Omental fat pad (tissue), 4 donors: ENCODE data around the gene PDE1C. TPM values are rescaled to one million over a fixed set of nuclear protein-coding genes. Genes with fewer than 3 reads are reported as not detected.

Experiments used
- ATAC-seq: fragments of 150-250 bp; one replicate; pipeline ENCODE4 v1.9.1; 2016; ENCODE audit warnings: mild to moderate bottlenecking, moderate library complexity; ENCODE audit not compliant: low FRiP score
- DNase-seq: peaks from one replicate; pipeline ENCODE4 v3.0.0-alpha.2; 2019; ENCODE audit warnings: low spot score
- total RNA-seq, 4 donors: library from RNA; depleted of rRNA; stranded (reverse); fragments of >200 nt; gene quantifications; one replicate each; pipeline ENCODE4 v1.1.0, GENCODE V29; 2016
- TF ChIP-seq, protein P1 (sequence below), 3 donors: fragments of 450-650 bp; IDR thresholded peaks; one replicate each; pipeline ENCODE4 v1.5.1; 2016 to 2017; ENCODE audit warnings: antibody characterized with exemption in 3 of 3, mild to moderate bottlenecking in 3 of 3, moderate library complexity in 2 of 3

The PDE1C gene
- total RNA-seq, 4 donors from 2014 or later = 2.6 to 20.6 (median 4.3) TPM

DNA sequence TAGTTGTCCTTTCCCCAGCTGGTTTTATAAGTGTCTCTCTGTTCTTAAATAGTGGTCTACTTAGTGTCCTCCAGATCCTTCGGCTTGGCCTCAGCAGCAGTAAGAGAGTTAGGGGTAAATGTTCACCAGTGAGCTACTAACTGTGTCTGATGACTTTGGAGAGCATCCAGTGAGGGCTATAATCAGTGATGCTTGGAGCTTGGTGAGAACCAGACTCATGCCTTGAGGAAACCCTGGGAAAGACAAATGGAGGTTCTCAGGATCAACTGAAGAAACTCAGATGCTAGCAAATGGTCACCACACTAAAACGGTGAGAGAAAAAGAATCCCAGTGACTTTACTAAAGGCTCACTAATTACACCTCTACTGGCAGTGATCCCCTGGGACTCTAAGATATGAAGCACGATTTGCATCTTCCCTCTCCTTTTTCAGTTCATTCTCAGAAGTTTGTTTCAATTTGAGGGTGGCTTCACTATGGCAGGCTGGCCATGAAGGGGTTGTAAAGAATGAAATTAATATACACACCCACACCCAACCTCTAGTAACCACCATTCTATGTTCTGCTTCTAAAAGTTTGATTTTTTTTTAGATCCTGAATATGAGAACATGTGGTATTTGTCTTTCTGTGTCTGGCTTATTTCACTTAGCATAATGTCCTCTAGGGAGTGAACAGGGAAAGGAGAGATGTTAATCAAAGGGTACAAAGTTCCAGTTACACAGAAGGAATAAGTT is 177.9 kb downstream of the PDE1C start:
- no peak for ATAC-seq
- TF ChIP-seq, protein P1, sequence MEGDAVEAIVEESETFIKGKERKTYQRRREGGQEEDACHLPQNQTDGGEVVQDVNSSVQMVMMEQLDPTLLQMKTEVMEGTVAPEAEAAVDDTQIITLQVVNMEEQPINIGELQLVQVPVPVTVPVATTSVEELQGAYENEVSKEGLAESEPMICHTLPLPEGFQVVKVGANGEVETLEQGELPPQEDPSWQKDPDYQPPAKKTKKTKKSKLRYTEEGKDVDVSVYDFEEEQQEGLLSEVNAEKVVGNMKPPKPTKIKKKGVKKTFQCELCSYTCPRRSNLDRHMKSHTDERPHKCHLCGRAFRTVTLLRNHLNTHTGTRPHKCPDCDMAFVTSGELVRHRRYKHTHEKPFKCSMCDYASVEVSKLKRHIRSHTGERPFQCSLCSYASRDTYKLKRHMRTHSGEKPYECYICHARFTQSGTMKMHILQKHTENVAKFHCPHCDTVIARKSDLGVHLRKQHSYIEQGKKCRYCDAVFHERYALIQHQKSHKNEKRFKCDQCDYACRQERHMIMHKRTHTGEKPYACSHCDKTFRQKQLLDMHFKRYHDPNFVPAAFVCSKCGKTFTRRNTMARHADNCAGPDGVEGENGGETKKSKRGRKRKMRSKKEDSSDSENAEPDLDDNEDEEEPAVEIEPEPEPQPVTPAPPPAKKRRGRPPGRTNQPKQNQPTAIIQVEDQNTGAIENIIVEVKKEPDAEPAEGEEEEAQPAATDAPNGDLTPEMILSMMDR (IDR thresholded peaks at IDR 0.05) = no peak
- no peak for DNase-seq

GRCh38 chr7:31890766-31891165 is 179.4 kb downstream of the PDE1C start:
- no peak for ATAC-seq
- no peak for DNase-seq
- TF ChIP-seq, protein P1 (IDR thresholded peaks at IDR 0.05) = no peak

GRCh38 chr7:31890198-31890597 is 180.0 kb downstream of the PDE1C start:
- TF ChIP-seq, protein P1 (IDR thresholded peaks at IDR 0.05) = no peak
- ATAC-seq (no peak), DNase-seq (no peak)

DNA sequence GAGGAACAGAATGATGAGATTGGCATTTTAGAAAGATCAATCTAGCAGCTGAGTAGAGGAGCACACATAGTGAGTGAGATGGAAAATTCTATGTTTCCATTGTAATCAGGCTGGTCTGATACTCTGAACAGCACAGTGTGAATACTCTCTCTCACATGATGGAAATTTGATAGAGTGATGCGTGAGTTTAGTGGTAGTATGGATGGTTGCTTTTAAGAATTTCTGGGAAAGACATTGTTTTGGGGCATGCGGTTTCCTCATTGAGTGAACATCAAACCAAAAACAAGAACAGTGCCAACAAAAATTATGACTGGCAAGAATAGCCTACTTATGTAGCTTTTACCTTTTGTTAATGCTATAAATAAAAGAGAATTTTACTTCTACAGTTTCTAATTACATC is 183.2 kb downstream of the PDE1C start:
- TF ChIP-seq, protein P1 (IDR thresholded peaks at IDR 0.05) = no peak
- ATAC-seq (no peak), DNase-seq (no peak)

- no peak for ATAC-seq
- TF ChIP-seq, protein P1 (IDR thresholded peaks at IDR 0.05) = no peak
- no peak for DNase-seq
Observed at GRCh38 chr7:31885171-31885570, 185.0 kb downstream of the PDE1C start.

DNA sequence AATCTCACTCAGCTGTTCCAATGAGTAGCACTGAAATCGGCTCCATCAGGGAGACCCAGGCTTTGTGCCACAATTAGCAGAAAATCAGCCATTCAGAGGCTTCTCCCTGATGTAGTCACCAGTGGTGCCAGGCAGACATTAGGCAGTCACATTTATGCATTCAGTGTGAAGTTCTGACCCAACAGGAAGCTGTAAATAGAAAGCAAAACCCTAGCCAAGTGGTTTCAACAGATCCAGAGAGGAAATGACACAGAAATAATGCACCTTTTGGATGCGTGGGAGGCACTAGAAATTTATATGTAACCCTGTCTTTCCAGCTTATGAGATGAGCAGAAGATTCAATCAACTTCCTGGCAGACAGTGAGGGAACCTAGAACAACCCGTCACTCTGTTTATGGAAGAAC is 186.4 kb downstream of the PDE1C start:
- TF ChIP-seq, protein P1 (IDR thresholded peaks at IDR 0.05) = no peak
- peak; percentile 44 for ATAC-seq
- DNase-seq = no peak

DNA sequence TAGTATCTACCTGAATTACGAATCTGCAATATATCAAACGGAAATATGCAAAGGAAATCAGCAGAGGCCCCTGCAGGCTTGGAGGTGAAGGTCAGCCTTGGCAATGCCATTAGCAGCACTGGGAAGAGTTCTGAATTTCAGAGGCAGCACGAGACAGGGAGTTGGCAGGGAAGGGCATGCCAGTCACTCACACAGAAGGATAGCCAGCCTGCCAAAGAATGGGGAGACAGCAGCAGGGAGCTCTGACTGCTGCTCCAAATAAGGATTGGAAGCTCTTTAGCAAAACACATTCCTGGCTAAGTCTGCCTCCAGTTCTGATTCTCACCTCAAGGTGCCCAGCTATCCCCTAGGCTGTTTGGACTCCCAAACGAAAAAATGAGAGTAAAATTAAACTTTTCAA is 188.0 kb downstream of the PDE1C start:
- DNase-seq (no peak), ATAC-seq (no peak)
- TF ChIP-seq, protein P1 (IDR thresholded peaks at IDR 0.05) = no peak
